GM21619 (cell line): ENCODE measurements around the gene PDK1.
"Not testable (repeated sequence)": the region's sequence is repeated elsewhere in the genome, so short reads cannot be mapped to it uniquely, and the experiment has no call there.

ENCODE experiments used
- ATAC-seq: cut with Tn5 transposase; IDR thresholded peaks from one replicate; pipeline ENCODE4 v1.9.1; 2021; ENCODE audit not compliant: unreplicated experiment

The PDK1 gene

DNA sequence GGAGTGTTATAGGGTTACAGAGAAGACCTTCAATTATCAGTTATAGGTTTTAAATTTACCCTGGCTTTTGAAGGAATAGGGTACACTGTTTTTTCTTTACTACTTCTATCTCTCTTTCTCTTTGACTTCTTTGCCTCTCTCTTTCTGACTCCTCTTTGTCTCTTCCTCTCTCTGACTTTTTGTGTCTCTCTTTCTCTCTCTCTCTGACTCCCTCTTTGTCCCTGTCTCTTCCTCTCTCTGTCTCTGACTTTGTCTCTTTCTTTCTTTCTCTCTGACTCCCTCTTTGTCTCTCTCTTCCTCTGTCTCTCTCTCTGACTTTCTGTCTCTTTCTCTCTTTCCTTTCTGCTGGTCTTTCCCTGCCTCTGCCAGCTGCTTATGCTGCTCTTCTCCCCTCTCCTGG is 36.3 kb downstream of the PDK1 start:
- not testable (repeated sequence) for ATAC-seq

DNA sequence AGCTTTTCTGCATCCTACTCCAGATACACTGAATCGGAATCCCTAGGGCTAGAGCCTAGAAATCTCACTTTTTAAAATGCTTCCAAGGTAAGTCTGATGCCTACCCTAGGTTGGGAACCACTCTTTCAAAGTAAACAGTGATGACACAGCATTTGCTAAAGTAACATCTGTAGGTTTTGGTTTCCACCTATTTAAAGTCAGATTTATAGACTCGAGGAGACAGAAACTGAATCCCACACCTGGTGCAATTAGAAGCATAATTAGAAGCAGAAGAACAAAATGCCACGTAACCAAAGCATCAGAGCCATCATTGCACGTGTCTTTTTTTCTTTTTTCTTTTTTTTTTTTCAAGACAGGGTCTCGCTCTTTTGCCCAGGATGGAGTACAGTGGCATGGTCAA is 40.9 kb downstream of the PDK1 start:
- ATAC-seq, result peak; percentile 60

DNA sequence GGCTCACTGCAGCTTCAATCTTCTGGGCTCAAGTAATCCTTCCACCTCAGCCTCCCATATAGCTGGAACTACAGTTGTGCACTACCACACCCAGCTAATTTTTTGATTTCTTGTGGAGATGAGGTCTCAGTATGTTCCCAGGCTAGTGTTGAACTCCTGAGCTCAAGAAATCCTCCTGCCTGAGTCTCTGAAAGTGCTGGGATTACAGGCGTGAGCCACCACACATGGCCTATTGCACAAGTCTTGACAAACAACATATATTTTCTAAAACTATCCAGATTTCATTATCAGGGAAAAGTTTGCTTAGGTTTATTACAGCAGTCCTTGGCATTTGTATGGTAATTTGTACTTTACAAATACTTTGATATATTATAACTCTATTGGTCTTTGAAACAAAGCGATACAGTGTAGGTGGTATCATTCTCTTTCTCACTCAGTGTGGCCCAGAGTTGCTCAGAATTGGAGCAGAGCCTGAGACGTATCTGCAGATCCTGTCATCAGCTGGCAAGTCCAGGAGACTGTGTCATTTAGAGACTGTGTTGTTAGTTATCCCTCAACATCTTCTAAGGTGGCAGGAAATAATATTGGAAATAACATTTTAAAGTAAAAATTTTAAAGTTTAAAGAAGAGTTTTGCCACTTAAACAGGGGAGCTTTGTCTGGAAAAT is 41.4 kb downstream of the PDK1 start:
- ATAC-seq, result no peak

DNA sequence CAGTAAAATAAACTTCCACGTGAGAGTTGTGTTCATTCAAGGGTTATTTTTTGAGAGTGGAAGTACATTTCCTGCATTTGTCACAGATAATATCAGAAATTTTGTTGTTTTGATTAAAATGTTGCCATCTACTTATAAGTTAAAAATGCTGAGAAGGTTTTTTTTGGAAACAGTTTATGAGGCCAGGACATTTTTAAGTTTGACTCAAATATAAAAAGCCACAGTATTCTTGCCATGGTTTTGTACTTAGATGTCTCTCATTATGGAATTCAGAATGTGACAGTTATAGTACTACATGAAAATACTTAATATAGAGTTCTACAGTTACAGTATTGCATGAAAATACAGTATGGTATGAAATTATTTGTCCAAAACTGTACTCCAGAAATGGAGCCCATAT is 44.1 kb downstream of the PDK1 start:
- ATAC-seq, result no peak

DNA sequence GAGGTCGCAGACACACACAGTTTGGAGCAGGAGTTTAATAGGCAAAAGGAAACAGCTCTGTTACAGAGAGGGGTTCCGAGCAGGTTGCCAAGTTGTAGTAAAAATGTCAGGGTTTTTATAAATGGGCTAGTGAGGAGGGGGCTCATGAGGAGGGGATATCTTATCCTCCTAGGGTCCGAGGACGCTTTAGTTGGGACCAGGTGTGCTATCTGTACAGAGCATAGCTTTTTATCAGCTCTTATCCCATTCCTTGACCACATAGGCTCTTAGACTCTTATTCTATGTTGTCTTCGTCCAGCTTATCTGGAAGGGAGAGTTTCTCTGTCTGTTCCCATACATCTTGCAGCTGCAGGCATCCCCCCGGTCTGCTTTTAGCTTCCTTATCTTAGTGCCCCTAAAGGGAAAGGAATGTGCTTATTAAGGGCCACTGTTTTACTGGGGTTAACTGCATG is 44.7 kb downstream of the PDK1 start:
- no peak for ATAC-seq

DNA sequence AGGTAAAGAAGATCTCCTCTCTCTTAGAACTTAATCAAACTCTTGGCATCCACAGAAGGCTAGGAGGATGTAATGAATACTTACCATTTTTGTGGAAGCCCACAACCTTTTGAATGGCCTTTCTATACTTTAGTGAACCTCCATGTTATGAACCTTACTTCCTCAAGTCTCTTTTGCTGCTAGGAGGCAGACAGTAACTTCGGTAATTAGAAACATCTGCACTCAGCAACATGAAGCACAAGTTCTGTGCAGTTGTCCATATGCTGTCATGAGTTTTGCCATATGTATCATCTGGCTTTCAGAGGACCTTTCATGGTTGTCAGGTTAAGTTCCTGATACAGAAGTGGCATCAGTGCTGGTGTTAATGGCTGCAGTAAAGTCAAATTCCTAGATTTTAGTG is 50.4 kb downstream of the PDK1 start:
- ATAC-seq, result no peak

DNA sequence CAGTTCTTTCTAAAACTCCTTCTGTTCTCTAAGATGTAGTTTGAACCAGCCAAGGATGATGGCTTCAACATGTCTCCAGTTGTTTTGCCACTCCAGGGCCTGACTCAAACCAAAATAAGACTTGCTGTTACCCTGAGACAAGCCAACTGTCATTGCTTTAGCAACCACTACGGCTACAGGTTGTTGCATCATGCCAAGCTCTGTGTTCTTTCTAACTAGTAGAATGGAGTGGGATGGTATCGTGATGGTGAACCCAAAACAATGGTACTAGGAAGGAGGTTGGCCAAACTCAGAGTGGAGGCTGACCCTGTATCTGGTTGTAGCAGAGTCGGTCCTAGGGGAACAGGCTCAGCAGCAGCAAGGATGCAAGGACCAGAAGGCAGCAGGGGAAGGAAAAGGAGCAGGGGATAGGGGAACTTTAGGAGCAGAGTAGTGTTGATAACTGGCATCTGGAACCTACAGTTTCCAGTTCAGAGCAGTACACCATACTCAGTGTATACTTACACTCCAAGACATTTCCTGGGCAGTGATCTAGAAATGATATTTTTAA is 51.6 kb downstream of the PDK1 start:
- no peak for ATAC-seq

DNA sequence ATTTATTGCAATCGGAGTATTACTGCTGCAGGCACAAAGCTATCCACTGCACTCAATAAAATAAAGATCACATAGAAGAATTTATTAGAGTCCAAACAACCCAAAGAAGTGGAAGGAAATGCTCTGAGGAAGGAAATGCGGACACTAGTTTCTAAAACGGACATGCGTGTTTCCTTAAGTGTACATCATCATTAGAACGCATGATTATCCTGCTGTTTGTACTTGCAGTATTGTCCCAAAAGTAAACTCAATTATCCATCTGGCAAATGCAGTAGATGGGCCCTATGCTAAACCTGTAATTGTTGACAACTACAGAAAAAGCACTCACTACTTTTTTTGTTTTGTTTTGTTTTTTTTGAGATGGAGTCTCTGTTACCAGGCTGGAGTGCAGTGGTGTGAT is 53.6 kb downstream of the PDK1 start:
- no peak for ATAC-seq

DNA sequence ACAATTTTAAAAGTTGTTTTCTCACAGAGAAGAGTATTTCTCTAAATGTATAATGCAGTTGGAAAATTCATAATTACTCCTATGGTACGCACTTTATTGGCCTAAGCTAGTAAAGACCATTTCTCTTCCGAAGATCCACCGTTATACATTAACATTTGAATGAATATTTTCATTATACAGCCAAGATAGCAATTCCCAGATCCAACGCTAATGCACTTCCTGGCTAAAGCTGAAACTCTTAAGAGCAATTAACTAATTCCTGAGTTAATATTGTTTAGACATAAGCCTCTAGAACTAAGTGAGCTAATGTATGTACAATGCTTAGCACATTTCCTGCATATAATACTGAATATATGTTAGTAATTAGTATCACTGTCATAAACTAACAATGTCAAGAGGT is 56.2 kb downstream of the PDK1 start:
- no peak for ATAC-seq

DNA sequence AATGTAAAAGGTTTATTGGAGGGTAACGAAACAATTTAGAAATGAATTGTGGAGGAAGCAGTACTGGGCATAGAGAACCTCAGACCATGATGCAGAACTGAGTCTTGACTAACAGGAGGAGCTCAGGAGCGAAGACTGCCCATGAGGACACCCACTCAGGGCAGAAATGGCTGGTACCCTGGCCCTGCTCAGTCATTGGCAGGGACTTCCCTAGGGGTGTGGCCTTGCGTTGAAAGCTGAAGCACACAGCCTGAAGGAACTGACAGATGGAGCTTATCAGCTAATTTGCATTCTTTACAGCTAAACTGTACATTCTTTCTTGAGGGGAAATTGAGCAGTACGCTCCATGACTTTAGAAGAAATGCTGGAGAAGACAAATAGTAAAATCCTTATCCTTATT is 57.1 kb downstream of the PDK1 start:
- ATAC-seq, result no peak

DNA sequence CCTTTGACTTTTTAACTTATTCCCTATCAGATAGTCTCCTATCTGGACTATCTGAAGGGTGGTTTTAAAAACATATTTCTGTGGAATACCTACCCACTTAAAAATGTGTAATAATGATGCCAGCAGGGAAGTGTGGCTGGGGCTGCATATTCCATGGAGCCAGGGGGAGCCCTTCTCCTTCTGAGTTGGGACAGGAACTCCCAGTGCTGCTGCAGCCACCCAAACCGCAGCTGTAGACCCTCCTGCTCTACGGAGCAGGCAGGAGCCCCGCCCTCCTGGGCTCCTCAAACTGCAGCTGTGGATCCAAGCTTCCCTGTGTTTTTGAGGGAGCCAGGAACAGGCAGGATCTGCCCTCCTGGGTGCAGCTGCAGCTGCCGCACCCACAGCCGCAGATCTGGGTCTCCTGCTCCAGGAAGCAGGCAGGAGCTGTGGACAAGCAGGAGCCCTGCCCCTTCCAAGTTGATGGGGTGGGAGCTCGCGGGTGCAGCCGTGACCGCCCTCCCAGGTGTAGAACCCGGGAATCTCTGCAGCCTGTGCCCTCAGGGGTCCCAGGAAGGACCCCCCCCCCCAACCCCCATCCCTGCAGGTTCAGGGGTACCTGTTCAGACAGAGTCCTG is 57.8 kb downstream of the PDK1 start:
- ATAC-seq, result no peak

DNA sequence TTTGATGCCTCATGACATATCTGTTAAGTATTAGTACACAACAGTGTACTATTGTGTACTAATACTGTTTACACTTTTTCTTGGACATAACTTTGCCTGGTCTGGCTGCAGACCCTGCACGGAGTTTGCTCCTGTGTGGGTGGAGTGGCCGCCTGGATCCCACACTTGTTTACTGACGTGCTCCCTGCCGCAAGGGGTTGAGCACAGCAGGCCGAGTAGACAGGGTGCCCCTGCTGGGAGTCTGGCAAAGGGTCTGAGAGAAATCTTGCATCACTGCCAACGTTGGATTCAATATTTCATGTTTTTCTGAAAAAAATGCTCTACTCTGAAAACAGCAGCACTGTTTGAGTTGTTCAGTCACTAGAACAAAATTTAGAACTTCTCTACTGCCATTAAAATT is 59.0 kb downstream of the PDK1 start:
- ATAC-seq, result no peak

DNA sequence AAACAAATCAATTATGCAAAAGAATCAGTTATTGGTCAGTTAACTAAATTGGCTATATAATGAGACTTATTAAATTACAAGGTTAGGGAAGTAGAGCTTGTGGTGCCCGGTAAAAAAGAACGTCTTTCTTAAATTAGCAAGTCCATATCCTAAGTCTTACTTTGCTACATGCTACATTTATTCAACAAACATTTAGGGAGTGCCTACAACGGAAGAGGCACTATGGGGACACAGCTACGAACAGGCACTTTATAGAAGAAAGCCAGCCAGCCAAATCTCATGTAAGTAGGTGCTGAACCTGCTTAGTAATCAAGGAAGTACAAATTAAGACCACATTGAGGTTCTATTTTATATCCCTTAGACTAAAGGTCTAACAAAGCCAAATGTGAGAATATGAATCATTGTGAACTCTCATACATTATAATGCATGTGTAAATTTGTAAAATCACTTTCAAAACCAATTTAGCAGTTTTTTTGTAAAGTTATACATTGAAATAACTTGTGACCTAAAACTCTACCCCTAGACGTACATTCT is 59.9 kb downstream of the PDK1 start:
- ATAC-seq, result no peak

DNA sequence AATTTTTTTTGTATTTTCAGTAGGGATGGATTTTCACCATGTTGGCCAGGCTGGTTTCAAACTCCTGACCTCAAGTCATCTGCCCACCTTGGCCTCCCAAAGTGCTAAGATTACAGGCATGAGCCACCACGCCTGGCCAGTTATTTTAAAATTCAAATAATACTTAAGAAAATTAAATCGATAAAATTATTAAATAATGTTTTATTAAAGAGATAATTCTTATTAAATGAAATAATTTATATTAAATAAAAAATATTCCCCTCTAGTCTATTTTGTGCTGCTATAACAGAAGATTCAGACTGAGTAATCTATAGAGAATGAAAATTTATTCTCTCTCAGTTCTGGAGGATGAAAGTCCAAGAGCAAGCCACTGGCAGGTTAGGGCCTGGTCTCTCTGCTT is 61.2 kb downstream of the PDK1 start:
- ATAC-seq, result no peak

DNA sequence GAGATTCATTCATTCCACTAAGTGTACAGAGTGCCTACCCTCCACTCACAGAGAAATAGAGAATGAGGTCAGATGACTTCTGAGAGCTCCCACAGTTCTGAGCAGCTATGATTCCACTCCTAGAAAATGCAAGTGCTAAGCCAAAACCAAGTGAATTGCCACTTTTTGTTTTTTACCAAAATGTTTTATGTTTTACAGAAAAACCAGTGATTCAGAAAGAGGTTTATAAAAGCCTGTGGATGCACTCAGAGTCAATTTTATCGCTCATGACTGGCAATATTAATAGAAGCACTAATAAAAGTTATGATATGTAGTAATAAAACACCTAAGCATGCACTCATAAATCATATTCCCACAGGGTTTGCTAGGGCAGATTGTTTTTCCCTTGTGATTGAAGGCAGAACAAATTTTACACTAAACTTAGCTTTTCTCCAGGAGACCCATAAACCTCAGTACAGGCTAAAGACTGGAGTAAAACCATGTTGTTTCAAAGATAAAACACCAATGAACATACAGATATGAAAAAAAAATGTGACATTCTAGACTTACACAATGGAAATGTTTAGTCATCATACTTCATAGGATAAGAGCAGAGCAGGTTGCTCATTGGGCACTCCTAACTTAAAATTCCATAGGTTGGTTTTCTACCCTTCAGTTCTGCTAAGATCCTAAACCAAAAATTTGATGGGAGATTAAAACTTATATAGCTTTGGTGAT is 67.5 kb downstream of the PDK1 start:
- no peak for ATAC-seq

DNA sequence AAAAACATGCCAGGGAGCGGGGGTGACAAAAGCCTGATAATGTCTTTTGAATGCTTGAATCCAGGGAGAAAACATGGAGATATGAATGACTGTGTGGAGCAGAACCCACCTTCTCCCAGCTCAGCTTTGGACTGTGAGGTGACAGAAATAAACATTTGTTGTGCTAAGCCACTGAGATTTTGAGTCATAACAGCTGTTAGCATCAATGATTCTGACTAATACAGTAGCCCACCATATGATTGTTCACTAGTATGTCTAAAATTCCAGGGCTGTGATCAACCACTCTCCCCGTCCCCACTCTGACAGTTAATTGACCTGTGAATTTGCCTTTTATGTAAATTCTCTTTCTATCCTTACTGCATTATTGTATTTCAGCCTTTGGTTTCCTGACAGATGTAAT is 69.1 kb downstream of the PDK1 start:
- no peak for ATAC-seq

DNA sequence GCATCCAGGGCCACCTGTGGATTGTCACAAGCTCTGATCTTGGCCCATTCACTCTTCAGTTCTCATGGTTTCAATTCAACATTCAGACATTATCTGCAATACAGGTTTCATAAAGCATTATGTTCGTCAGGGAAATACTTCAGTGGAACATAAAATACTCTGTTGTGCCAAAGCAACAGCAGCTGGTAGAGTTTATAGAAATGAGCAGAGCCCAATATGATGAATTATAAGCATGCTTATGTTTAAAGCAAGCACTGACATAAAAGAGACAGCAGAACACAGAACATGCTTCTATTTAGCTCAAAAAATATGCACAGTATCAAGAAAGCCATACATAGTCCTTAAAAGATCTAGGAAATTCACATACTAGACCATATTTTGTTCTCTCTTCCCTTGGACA is 71.3 kb downstream of the PDK1 start:
- no peak for ATAC-seq

DNA sequence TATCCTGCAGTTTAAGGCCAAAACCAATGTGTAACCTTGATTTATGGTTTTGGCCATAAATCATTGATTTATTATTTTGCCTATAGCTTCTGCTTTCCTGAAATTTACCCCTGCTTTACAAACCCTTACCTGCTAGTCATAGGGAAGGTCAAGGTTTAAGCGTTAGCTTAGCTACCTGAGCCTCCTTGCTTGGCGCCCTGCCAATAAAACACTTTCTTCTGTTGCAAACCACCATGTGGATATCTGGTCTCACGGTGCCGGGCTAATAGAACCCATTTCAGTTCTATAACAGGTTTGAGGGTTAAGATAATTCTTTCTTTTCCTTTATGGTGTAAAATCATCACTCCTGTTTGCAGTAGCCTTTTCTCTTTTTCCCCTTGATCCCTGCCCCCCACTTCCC is 72.2 kb downstream of the PDK1 start:
- ATAC-seq, result no peak

DNA sequence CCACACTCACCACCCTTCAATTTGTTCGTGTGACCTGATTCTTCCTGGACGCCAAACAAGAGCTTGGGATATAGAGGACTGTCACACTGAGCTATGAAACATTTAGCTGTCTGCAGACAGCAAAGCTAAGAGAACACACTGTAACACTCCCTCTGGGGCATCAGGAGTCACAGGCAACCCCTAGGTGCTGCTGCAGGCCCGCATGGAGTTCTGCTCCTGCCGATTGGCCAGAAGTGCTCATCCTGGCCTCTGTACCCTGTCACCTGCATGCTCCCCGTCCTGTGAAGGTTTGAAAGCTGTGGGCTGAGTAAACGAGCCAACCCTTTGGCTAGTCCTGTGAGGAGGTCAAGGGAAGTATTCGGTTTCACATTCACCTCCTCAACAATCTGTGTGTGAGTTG is 73.7 kb downstream of the PDK1 start:
- no peak for ATAC-seq

DNA sequence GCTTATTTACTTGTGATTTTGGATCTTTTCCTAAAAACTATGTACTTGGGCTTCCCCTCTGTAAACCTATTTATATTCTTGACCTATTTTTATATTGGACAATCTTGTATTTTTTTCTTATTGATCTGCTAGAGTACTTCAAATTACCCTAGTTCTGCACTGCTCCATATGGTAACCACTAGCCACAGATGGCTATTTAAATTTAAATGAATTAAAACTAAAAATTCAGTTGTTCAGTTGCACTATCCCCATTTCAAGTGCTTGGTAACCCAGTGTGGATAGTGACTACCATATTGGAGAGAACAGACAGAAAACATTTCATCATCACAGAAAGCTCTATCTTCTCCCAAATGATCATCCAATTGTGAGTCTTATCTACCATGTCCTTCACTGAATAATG is 74.3 kb downstream of the PDK1 start:
- ATAC-seq, result no peak

DNA sequence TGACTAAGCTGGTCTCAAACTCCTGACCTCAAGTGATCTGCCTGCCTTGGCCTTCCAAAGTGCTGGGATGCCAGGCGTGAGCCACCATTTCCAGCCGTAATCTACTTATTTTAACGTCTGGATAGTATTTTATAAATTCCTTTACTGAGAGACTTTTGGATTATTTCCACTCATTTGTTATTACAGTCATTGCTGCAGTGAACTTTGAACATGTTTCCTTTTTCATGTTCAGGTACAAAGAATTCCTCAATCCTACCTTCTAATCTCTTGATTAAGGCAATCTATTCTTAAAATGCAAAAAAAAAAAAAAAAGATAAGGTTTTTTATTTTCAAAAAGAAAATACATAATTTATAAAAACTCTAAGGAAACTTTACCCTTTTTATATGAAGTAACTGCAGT is 78.6 kb downstream of the PDK1 start:
- ATAC-seq, result no peak

DNA sequence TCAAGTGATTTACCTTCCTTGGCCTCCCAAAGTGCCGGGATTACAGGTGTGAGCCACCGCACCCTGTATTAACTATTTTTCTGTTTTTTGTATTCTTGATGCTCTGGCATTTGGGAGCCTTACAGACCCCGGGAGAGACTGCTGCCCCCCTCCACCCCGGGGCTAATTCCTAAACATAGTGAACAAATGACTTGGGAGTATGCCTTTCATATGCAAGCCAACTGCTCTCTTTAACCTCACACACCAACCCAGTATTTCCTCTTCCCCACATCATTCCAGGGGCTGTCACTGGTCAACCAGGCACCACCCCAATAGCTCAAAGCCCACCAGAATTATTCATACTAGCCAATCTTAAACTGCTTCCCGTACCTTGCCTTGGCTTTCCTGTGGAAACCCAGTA is 79.7 kb downstream of the PDK1 start:
- no peak for ATAC-seq
